Colonic mucosa (tissue), 4 donors: Measurements from ENCODE around the gene RBBP5. TPM values are rescaled to one million over a fixed set of nuclear protein-coding genes. Genes with fewer than 3 reads are reported as not detected.

Source experiments
- DNase-seq: peaks from one replicate; pipeline ENCODE4 v3.0.0-alpha.2; 2020
- H3K27ac ChIP-seq: fragments of 200-600 bp; one replicate; pipeline ENCODE4 v1.8.0; 2021
- H3K27me3 ChIP-seq: fragments of 200-600 bp; one replicate; pipeline ENCODE4 v1.8.0; 2021
- H3K36me3 ChIP-seq: fragments of 200-600 bp; one replicate; pipeline ENCODE4 v1.8.0; 2021
- H3K4me1 ChIP-seq: fragments of 200-600 bp; one replicate; pipeline ENCODE4 v1.8.0; 2021; ENCODE audit warnings: mild to moderate bottlenecking
- H3K4me3 ChIP-seq: fragments of 200-600 bp; one replicate; pipeline ENCODE4 v1.8.0; 2021
- H3K9ac ChIP-seq, 2 donors: one replicate each; pipeline ENCODE4 v1.7.0; 2013; ENCODE audit warnings: control low read depth in 2 of 2, low read depth in 2 of 2, low read length in 2 of 2
- H3K9me3 ChIP-seq: fragments of 200-600 bp; one replicate; pipeline ENCODE4 v1.8.0; 2021
- intact Hi-C: fragments of 100-400 bp; cut with DNase I; formaldehyde crosslinking; loops from one replicate; pipeline ENCODE4 v1.14.1; 2022
- total RNA-seq, 2 donors: library from RNA; stranded (reverse); fragmentation: NEBNext Ultra II Directional in 1 of 2; extraction: Animal tissue kit (Norgen Biotek cat#: 25700) in 1 of 2; gene quantifications; one replicate each; pipeline ENCODE4 v1.2.1, GENCODE V29; 2021
- TF ChIP-seq, protein P1 (sequence below): fragments of 200-600 bp; IDR thresholded peaks from one replicate; pipeline ENCODE4 v1.8.0; 2022; ENCODE audit warnings: antibody characterized with exemption, mild to moderate bottlenecking
- donor health status: healthy.
- donor health status: DM: no; HTN: no; CAD: no.
- donor health status: DM: no; HTN: no; CAD: no.

The RBBP5 gene
- 10 to 100 TPM; 15.1 to 17.8 TPM for total RNA-seq

- intact Hi-C loops, result no loop called here
- TF ChIP-seq, protein P1, sequence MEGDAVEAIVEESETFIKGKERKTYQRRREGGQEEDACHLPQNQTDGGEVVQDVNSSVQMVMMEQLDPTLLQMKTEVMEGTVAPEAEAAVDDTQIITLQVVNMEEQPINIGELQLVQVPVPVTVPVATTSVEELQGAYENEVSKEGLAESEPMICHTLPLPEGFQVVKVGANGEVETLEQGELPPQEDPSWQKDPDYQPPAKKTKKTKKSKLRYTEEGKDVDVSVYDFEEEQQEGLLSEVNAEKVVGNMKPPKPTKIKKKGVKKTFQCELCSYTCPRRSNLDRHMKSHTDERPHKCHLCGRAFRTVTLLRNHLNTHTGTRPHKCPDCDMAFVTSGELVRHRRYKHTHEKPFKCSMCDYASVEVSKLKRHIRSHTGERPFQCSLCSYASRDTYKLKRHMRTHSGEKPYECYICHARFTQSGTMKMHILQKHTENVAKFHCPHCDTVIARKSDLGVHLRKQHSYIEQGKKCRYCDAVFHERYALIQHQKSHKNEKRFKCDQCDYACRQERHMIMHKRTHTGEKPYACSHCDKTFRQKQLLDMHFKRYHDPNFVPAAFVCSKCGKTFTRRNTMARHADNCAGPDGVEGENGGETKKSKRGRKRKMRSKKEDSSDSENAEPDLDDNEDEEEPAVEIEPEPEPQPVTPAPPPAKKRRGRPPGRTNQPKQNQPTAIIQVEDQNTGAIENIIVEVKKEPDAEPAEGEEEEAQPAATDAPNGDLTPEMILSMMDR, result peak; percentile 43
- peak within 1 kb of the TSS; percentile 86 to 87 for H3K9ac ChIP-seq
- H3K27ac ChIP-seq, result peak within 1 kb of the TSS; percentile 83
- no peaks in the 10 kb centered on the region for H3K27me3 ChIP-seq
- peak within 1 kb of the TSS; percentile 79 for H3K4me3 ChIP-seq
- H3K36me3 ChIP-seq, result no peaks in the 10 kb centered on the region
- H3K9me3 ChIP-seq, result no peaks in the 10 kb centered on the region
- H3K4me1 ChIP-seq, result peaks cover 4% of the 10 kb centered on the region
- peak; percentile 96 for DNase-seq
These were observed at the start of gene RBBP5 for GRCh38 chr1:205121660-205122488. RBBP5 (minus strand) TSS chr1:205121978; CDS start chr1:205121873, 105 bp downstream.

DNA sequence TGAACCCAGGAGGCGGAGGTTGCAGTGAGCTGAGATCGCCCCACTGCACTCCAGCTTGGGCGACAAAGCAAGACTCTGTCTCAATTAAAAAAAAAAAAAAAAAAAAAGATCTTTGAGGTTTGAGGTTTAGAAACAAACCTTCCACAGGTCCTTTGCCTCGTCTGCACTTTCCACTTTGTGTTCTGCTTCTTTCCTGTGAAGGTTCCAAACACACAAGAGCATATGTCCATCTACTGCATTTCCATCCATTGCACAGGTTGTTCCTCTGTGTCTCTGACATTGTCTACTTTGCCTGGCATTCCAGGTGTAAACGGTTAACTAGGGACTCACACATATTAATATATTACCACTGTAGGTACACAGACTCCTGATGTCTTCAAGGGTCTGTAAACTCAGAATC is 49.6 kb upstream of the RBBP5 start:
- TF ChIP-seq, protein P1, result no peak
- Histone ChIP-seq H3K9ac (no peak overlapping the region), H3K36me3 (no peaks in the 10 kb centered on the region), H3K9me3 (no peaks in the 10 kb centered on the region), H3K4me3 (no peak overlapping the region), H3K4me1 (no peaks in the 10 kb centered on the region), H3K27ac (no peak overlapping the region), H3K27me3 (no peaks in the 10 kb centered on the region)
- intact Hi-C loops, result no loop called here
- DNase-seq, result no peak

- no peak overlapping the region for H3K4me3 ChIP-seq
These were observed 48.9 kb upstream of the RBBP5 start for GRCh38 chr1:205170532-205171269.

GRCh38 chr1:205169248-205169647 is 47.5 kb upstream of the RBBP5 start:
- H3K9ac ChIP-seq, result no peak overlapping the region
- no peaks in the 10 kb centered on the region for H3K4me1 ChIP-seq
- no peak for DNase-seq
- TF ChIP-seq, protein P1, result no peak
- H3K27ac ChIP-seq, result no peak overlapping the region
- no peaks in the 10 kb centered on the region for H3K36me3 ChIP-seq
- no peaks in the 10 kb centered on the region for H3K9me3 ChIP-seq
- intact Hi-C loops, result no loop called here
- H3K27me3 ChIP-seq, result no peaks in the 10 kb centered on the region
- H3K4me3 ChIP-seq, result no peak overlapping the region

More at GRCh38 chr1:205170532-205171269, 48.9 kb upstream of the RBBP5 start:
- no peak for DNase-seq
- H3K27ac ChIP-seq, result no peak overlapping the region
- no peaks in the 10 kb centered on the region for H3K9me3 ChIP-seq
- no peak overlapping the region for H3K9ac ChIP-seq
- no peaks in the 10 kb centered on the region for H3K36me3 ChIP-seq
- TF ChIP-seq, protein P1, result no peak
- intact Hi-C loops, result no loop called here
- H3K4me1 ChIP-seq, result no peaks in the 10 kb centered on the region
- H3K27me3 ChIP-seq, result no peaks in the 10 kb centered on the region

- TF ChIP-seq, protein P1, result no peak
- H3K27me3 ChIP-seq, result no peaks in the 10 kb centered on the region
- no peak for DNase-seq
- no peak overlapping the region for H3K9ac ChIP-seq
- no peaks in the 10 kb centered on the region for H3K4me1 ChIP-seq
- H3K4me3 ChIP-seq, result no peak overlapping the region
- peaks cover 7% of the 10 kb centered on the region for H3K36me3 ChIP-seq
- H3K27ac ChIP-seq, result no peak overlapping the region
- intact Hi-C loops, result no loop called here
- no peaks in the 10 kb centered on the region for H3K9me3 ChIP-seq
These were observed 46.5 kb upstream of the RBBP5 start for GRCh38 chr1:205168291-205168690.
